ENCODE data around the gene MACO1. TPM values are rescaled to one million over a fixed set of nuclear protein-coding genes. Genes with fewer than 3 reads are reported as not detected.

Gene MACO1
- total and polyA plus RNA-seq, 8 donors: 8.8 to 28.2 (median 21.6) TPM

DNA sequence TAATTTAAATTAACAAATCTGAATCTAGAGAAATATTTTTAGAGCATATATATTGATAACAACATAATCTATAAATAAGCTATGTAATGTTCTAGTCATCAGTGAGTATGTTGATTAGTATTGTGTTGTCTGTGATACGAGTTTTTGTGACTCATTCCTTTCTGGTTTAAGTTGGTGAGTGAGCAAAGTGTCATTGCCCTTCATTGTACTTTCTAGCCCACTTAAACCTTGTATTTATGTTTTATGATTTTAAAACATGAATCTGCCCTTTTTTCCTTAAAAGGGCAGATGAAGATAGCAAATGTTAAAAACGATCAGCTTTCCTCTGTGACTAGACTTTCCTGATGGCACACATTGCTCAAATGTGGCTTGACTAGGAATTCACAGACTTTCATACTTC is 38.5 kb downstream of the MACO1 start:
- Histone ChIP-seq H3K9me3 (no peaks in the 10 kb centered on the region), H3K4me3 (no peak overlapping the region), H3K4me1 (peaks cover 7 to 21% (median 17%) of the 10 kb centered on the region in 3 donors), H3K36me3 (no peaks in the 10 kb centered on the region), H3K27me3 (no peaks in the 10 kb centered on the region), H3K27ac (no peak overlapping the region)
- DNase-seq (no peak), FAIRE-seq (no peak), ATAC-seq (no peak)
- TF ChIP-seq, protein P1, sequence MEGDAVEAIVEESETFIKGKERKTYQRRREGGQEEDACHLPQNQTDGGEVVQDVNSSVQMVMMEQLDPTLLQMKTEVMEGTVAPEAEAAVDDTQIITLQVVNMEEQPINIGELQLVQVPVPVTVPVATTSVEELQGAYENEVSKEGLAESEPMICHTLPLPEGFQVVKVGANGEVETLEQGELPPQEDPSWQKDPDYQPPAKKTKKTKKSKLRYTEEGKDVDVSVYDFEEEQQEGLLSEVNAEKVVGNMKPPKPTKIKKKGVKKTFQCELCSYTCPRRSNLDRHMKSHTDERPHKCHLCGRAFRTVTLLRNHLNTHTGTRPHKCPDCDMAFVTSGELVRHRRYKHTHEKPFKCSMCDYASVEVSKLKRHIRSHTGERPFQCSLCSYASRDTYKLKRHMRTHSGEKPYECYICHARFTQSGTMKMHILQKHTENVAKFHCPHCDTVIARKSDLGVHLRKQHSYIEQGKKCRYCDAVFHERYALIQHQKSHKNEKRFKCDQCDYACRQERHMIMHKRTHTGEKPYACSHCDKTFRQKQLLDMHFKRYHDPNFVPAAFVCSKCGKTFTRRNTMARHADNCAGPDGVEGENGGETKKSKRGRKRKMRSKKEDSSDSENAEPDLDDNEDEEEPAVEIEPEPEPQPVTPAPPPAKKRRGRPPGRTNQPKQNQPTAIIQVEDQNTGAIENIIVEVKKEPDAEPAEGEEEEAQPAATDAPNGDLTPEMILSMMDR (IDR thresholded peaks at IDR 0.05): no peak
- intact Hi-C loops (cut with DNase I): no loop called here
- 68 to 69% methylated on average over 2 of the region's 2 CpGs for WGBS, 2 donors

DNA sequence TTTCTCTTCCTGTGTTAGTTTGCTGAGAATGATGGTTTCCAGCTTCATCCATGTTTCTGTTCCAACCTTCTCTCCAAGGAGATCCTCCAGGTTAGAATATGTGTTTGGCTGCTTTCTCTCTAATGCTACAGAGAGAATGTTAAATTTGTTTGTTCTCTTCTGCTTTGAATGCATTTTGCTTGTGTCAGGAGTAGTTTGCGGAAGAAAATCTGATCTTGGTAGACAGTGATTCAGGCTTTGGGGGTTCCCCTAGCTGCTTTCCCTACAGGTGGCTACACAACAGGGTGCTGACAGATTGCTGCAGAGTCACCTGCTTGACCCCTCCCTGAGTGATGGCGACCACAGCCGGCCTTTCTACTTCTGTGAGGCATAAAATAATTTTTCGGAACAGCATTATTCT is 41.8 kb downstream of the MACO1 start:
- Histone ChIP-seq H3K9me3 (no peaks in the 10 kb centered on the region), H3K36me3 (no peaks in the 10 kb centered on the region), H3K4me3 (no peak overlapping the region), H3K4me1 (peaks cover 13 to 22% (median 19%) of the 10 kb centered on the region in 3 donors), H3K27ac (no peak overlapping the region), H3K27me3 (no peaks in the 10 kb centered on the region)
- intact Hi-C loops (cut with DNase I): no loop called here
- no peak for FAIRE-seq
- TF ChIP-seq, protein P1 (IDR thresholded peaks at IDR 0.05): no peak
- 66 to 71% methylated on average over 4 of the region's 4 CpGs for WGBS, 2 donors
- ATAC-seq: peak in 1 of 4 donors; percentile 29
- DNase-seq: no peak

DNA sequence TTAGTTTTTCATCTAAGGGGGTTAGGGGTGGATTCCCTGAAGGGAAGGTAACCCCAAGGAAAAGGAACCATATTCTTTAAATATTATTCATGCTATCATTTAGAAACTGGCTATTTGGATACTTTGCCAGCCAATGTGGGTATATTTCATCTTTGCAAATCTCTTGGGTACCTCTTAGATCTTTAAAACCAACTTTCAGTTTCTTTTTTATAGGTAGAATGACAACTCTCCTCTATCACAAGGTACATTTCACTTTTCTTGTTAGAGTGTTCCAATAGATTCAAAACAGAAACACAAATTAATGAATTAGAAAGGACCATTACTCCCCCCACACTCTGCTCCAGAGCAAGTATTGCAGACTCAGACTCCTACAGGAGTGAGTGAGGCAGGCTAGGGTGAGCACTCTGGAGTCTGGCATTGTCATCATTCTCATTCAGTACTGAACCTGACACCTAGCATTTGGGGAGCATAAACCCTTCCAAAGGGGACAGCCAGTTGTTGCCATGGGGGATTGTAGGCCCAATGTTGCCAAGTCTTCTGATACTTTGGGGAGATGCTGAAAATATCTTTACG is 43.0 kb downstream of the MACO1 start:
- WGBS, 2 donors: 91 to 98% methylated on average over 1 of the region's 1 CpG
- ATAC-seq: no peak
- no peak for DNase-seq
- Histone ChIP-seq H3K27me3 (no peaks in the 10 kb centered on the region), H3K9me3 (no peaks in the 10 kb centered on the region), H3K27ac (no peak overlapping the region), H3K4me3 (no peak overlapping the region), H3K4me1 (peaks cover 21 to 30% (median 21%) of the 10 kb centered on the region in 3 donors), H3K36me3 (no peaks in the 10 kb centered on the region)
- no peak for FAIRE-seq
- intact Hi-C loops (cut with DNase I): no loop called here
- TF ChIP-seq, protein P1 (IDR thresholded peaks at IDR 0.05): no peak

DNA sequence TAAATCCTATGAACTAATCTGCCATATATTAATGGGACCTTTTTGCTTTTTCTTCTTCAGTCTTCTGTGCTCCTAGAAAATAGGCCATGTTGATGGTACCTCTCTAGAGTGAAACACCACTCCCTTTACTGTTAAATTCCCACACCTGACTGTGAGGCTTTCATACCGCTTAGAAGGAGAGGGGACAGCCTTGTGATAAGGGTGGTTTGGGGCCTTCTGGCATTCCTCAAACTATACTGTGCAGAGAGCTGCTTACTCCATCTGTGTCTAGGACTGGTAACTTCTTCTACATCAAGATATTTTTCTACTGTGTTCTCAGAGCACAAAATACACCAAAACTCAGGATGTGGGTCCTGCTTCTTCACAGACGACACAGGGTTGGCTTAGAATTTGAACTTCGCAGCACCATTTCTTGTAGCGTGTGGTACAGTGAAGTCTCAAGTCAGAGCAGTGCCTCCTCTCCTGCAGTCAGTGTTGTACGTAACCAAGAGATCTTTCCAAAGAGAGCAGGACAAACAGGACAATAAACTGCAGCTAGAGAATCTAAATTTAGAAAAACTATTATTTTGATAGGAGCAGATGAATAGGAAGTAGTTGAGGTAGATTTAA is 43.8 kb downstream of the MACO1 start:
- DNase-seq (no peak), ATAC-seq (no peak), FAIRE-seq (no peak)
- intact Hi-C loops (cut with DNase I): no loop called here
- Histone ChIP-seq H3K9me3 (no peaks in the 10 kb centered on the region), H3K4me3 (no peak overlapping the region), H3K27me3 (no peaks in the 10 kb centered on the region), H3K36me3 (no peaks in the 10 kb centered on the region), H3K27ac (no peak overlapping the region), H3K4me1 (peaks cover 24 to 37% (median 27%) of the 10 kb centered on the region in 3 donors)
- TF ChIP-seq, protein P1 (IDR thresholded peaks at IDR 0.05): no peak
- 78 to 84% methylated on average over 5 of the region's 5 CpGs for WGBS, 2 donors
